Nephron progenitor cell (in vitro differentiated cells): ENCODE results near the gene ZEB2.

Source experiments
- DNase-seq: peaks from one replicate; pipeline ENCODE4 v3.0.0; 2021
- H3K27ac Mint-ChIP-seq: 2 replicates; pipeline ENCODE4 v1.8.0; 2021; ENCODE audit warnings: mild to moderate bottlenecking, moderate library complexity, mixed read lengths
- H3K27me3 Mint-ChIP-seq: 2 replicates; pipeline ENCODE4 v1.8.0; 2021; ENCODE audit warnings: mild to moderate bottlenecking, low read depth, mixed read lengths; ENCODE audit not compliant: poor library complexity
- H3K36me3 Mint-ChIP-seq: 2 replicates; pipeline ENCODE4 v1.8.0; 2021; ENCODE audit warnings: low read depth, mixed read lengths
- H3K4me1 Mint-ChIP-seq: 2 replicates; pipeline ENCODE4 v1.8.0; 2021; ENCODE audit warnings: mixed read lengths
- H3K4me3 Mint-ChIP-seq: 2 replicates; pipeline ENCODE4 v1.8.0; 2021; ENCODE audit warnings: mild to moderate bottlenecking, moderate library complexity, mixed read lengths
- H3K9me3 Mint-ChIP-seq: 2 replicates; pipeline ENCODE4 v1.8.0; 2021; ENCODE audit warnings: mild to moderate bottlenecking, moderate library complexity, mixed read lengths
- CTCF ChIP-seq: fragments of 200-600 bp; sonication (generic); IDR thresholded peaks from 2 replicates; pipeline ENCODE4 v1.5.0; 2021; ENCODE audit warnings: antibody characterized with exemption

Gene ZEB2

GRCh38 chr2:144526831-144527230, 6.9 kb upstream of the ZEB2 start:
- Mint-ChIP-seq H3K36me3 (no peaks in the 10 kb centered on the region), H3K9me3 (no peaks in the 10 kb centered on the region), H3K4me3 (no peak overlapping the region), H3K27ac (no peak overlapping the region), H3K27me3 (no peaks in the 10 kb centered on the region), H3K4me1 (peaks cover 18% of the 10 kb centered on the region)
- no peak for TF ChIP-seq CTCF
- no peak for DNase-seq

GRCh38 chr2:144524118-144525009, 4.4 kb upstream of the ZEB2 start:
- no peaks in the 10 kb centered on the region for H3K9me3 Mint-ChIP-seq
- peak; percentile 80 for DNase-seq
- H3K36me3 Mint-ChIP-seq = no peaks in the 10 kb centered on the region
- no peak for TF ChIP-seq CTCF
- H3K4me3 Mint-ChIP-seq = peak overlapping the region; percentile 91
- H3K4me1 Mint-ChIP-seq = peaks cover 18% of the 10 kb centered on the region
- peak overlapping the region; percentile 96 for H3K27ac Mint-ChIP-seq
- H3K27me3 Mint-ChIP-seq = no peaks in the 10 kb centered on the region

GRCh38 chr2:144523596-144524117, 3.7 kb upstream of the ZEB2 start:
- Mint-ChIP-seq H3K9me3 (no peaks in the 10 kb centered on the region), H3K36me3 (no peaks in the 10 kb centered on the region), H3K4me3 (peak overlapping the region; percentile 91), H3K27ac (peak overlapping the region; percentile 89), H3K27me3 (no peaks in the 10 kb centered on the region), H3K4me1 (peaks cover 18% of the 10 kb centered on the region)
- no peak for TF ChIP-seq CTCF
- no peak for DNase-seq

GRCh38 chr2:144522897-144523595, 3.1 kb upstream of the ZEB2 start:
- H3K27ac Mint-ChIP-seq = peak overlapping the region; percentile 89
- peaks cover 18% of the 10 kb centered on the region for H3K4me1 Mint-ChIP-seq
- H3K36me3 Mint-ChIP-seq = no peaks in the 10 kb centered on the region
- H3K4me3 Mint-ChIP-seq = peak overlapping the region; percentile 91
- DNase-seq = peak; percentile 57
- TF ChIP-seq CTCF = no peak
- no peaks in the 10 kb centered on the region for H3K9me3 Mint-ChIP-seq
- H3K27me3 Mint-ChIP-seq = no peaks in the 10 kb centered on the region

DNA sequence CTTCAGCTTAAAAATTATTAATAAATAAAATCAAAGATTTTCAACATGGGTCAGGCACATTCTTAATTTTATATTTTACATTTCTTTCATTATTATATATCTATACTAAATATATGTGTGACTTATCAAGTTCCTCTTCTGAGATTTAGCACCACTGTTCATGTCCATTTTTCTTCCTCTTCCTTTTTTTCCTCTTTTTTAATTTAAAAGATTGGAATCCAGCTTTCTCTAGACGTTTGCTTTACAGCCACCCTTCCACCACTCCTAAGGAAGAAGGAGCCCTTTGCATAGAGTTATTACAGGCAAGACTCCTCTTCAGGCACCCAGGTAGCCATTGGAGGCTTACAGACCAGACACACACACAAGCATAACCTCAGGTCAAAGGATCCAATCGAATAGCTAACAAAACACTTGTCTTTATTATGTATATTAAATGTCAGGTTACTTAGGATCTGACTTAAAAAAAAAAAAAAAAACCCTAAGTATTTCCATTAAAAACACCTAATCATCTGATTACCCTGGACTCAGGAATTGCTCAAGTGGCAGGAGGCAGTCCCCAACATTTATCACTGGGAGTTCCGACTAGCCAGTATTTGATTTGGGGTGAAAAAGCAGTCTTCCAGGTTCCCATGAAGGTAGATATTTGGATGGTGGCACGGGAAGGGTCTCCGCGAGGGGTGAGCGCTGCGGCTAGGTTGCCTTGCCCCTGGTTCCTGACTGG, 2.4 kb upstream of the ZEB2 start:
- Mint-ChIP-seq H3K9me3 (no peaks in the 10 kb centered on the region), H3K27me3 (no peaks in the 10 kb centered on the region), H3K27ac (peak overlapping the region; percentile 33), H3K36me3 (no peaks in the 10 kb centered on the region), H3K4me3 (peak overlapping the region; percentile 91), H3K4me1 (peaks cover 18% of the 10 kb centered on the region)
- TF ChIP-seq CTCF = no peak
- no peak for DNase-seq
